CD4-positive, alpha-beta T cell (primary cell): ENCODE results near the gene STIMATE. TPM values are rescaled to one million over a fixed set of nuclear protein-coding genes. Genes with fewer than 3 reads are reported as not detected.

ENCODE experiments used
- ATAC-seq: fragments of 200-7000 bp; cut with Tn5 transposase; one replicate; pipeline ENCODE4 v1.10.0; 2022; ENCODE audit warnings: mild to moderate bottlenecking; ENCODE audit not compliant: poor library complexity
- CTCF ChIA-PET: fragments of 350-600 bp; sonication (Branson Sonifier 250); formaldehyde crosslinking; loops from one replicate; lab custom pipeline; 2021; ENCODE audit warnings: antibody characterized with exemption, inconsistent platforms; lab: Charles Lee
- POLR2A ChIA-PET: fragments of 350-600 bp; sonication (Branson Sonifier 250); formaldehyde crosslinking; loops from one replicate; lab custom pipeline; 2021; ENCODE audit warnings: antibody characterized with exemption, inconsistent platforms; lab: Charles Lee
- DNase-seq, 14 experiments: peaks; one replicate each; pipeline ENCODE4 v3.0.0-alpha.2; 2013 to 2020; ENCODE audit warnings: mixed read lengths in 2 of 14
- H3K27ac ChIP-seq, 2 donors: one replicate each; pipeline versions ENCODE4 v1.5.1 to v1.7.0; 2013; ENCODE audit warnings: low read length in 2 of 2, low read depth in 1 of 2, mild to moderate bottlenecking in 1 of 2
- H3K27me3 ChIP-seq, 2 experiments: 1 replicate in 1 of 2; 2 replicates in 1 of 2; pipeline versions ENCODE4 v1.6.1 to v1.7.0; 2013; ENCODE audit warnings: low read length in 2 of 2, control low read depth in 1 of 2, mild to moderate bottlenecking in 1 of 2, moderate library complexity in 1 of 2; ENCODE audit not compliant: insufficient read depth in 2 of 2, control insufficient read depth in 1 of 2
- H3K36me3 ChIP-seq: one replicate; pipeline ENCODE4 v1.6.1; 2013; ENCODE audit warnings: low read length, control low read depth; ENCODE audit not compliant: insufficient read depth
- H3K4me1 ChIP-seq: one replicate; pipeline ENCODE4 v1.6.1; 2013; ENCODE audit warnings: low read length, control low read depth; ENCODE audit not compliant: insufficient read depth
- H3K4me3 ChIP-seq: one replicate; pipeline ENCODE4 v1.5.1; 2013; ENCODE audit warnings: mild to moderate bottlenecking, low read length, moderate library complexity
- H3K9me3 ChIP-seq, 2 experiments: 1 replicate in 1 of 2; 2 replicates in 1 of 2; pipeline versions ENCODE4 v1.6.1 to v1.7.0; 2013; ENCODE audit warnings: low read length in 2 of 2, mild to moderate bottlenecking in 2 of 2, control low read depth in 1 of 2, moderate library complexity in 1 of 2; ENCODE audit not compliant: control insufficient read depth in 1 of 2, insufficient read depth in 1 of 2
- H3K27ac Mint-ChIP-seq: one replicate; pipeline ENCODE4 v1.8.0; 2020; ENCODE audit warnings: mixed read lengths
- H3K27me3 Mint-ChIP-seq: one replicate; pipeline ENCODE4 v1.8.0; 2021; ENCODE audit warnings: mixed read lengths
- H3K36me3 Mint-ChIP-seq: one replicate; pipeline ENCODE4 v1.8.0; 2021; ENCODE audit warnings: low read depth, mixed read lengths
- H3K4me1 Mint-ChIP-seq: one replicate; pipeline ENCODE4 v1.8.0; 2021; ENCODE audit warnings: low read depth, mixed read lengths
- H3K4me3 Mint-ChIP-seq: one replicate; pipeline ENCODE4 v1.8.0; 2020; ENCODE audit warnings: mild to moderate bottlenecking, mixed read lengths
- H3K9me3 Mint-ChIP-seq: one replicate; pipeline ENCODE4 v1.8.0; 2020; ENCODE audit warnings: mixed read lengths
- CTCF ChIP-seq: fragments of 200-600 bp; IDR thresholded peaks from one replicate; pipeline ENCODE4 v1.8.0; 2022; ENCODE audit warnings: antibody characterized with exemption, mild to moderate bottlenecking
- intact Hi-C, 2 experiments: fragments of 100-400 bp; cut with DNase I in 1 of 2; cut with micrococcal nuclease in 1 of 2; formaldehyde crosslinking; loops; one replicate each; pipeline versions ENCODE4 v1.15.1 to v1.9.0; 2023 to 2025; cut with DNase I, micrococcal nuclease
- total RNA-seq, 174 experiments: library from RNA in 2 of 174; stranded (reverse) in 2 of 174; gene quantifications; one replicate each; pipeline ENCODE4 v1.2.3 and lab custom pipeline; 2021 to 2026

The STIMATE gene
- total RNA-seq, 2 experiments from 2014 or later, result 39.8 to 42.6 TPM

- CTCF ChIA-PET, result no interaction called here
- Mint-ChIP-seq H3K36me3 (peaks cover 11% of the 10 kb centered on the region), H3K9me3 (no peaks in the 10 kb centered on the region), H3K4me1 (no peaks in the 10 kb centered on the region), H3K27ac (no peak overlapping the region), H3K4me3 (no peak overlapping the region), H3K27me3 (no peaks in the 10 kb centered on the region)
- Histone ChIP-seq H3K36me3 (no peaks in the 10 kb centered on the region), H3K4me3 (no peak overlapping the region), H3K9me3 (no peaks in the 10 kb centered on the region), H3K27me3 (no peaks in the 10 kb centered on the region), H3K4me1 (no peaks in the 10 kb centered on the region), H3K27ac (no peak overlapping the region)
- DNase-seq (no peak), ATAC-seq (no peak)
- intact Hi-C loops, result no loop called here
- POLR2A ChIA-PET, result no interaction called here
- no peak for TF ChIP-seq CTCF
Measured at GRCh38 chr3:52829482-52829881, 67.9 kb downstream of the STIMATE start.

- Histone ChIP-seq H3K4me3 (no peak overlapping the region), H3K27me3 (no peaks in the 10 kb centered on the region), H3K4me1 (no peaks in the 10 kb centered on the region), H3K36me3 (peaks cover 7% of the 10 kb centered on the region), H3K9me3 (no peaks in the 10 kb centered on the region), H3K27ac (no peak overlapping the region)
- ChIA-PET POLR2A (no interaction called here), CTCF (no interaction called here)
- no peak for TF ChIP-seq CTCF
- ATAC-seq, result no peak
- no peak for DNase-seq
- Mint-ChIP-seq H3K36me3 (peaks cover 9% of the 10 kb centered on the region), H3K4me3 (no peak overlapping the region), H3K27ac (no peak overlapping the region), H3K4me1 (no peaks in the 10 kb centered on the region), H3K9me3 (no peaks in the 10 kb centered on the region), H3K27me3 (no peaks in the 10 kb centered on the region)
- intact Hi-C loops, result no loop called here
Measured at GRCh38 chr3:52827866-52828376, 69.4 kb downstream of the STIMATE start.

GRCh38 chr3:52827441-52827840, 69.9 kb downstream of the STIMATE start:
- Histone ChIP-seq H3K27me3 (no peaks in the 10 kb centered on the region), H3K27ac (no peak overlapping the region), H3K36me3 (peaks cover 7% of the 10 kb centered on the region), H3K4me3 (no peak overlapping the region), H3K9me3 (no peaks in the 10 kb centered on the region), H3K4me1 (no peaks in the 10 kb centered on the region)
- H3K27ac Mint-ChIP-seq, result no peak overlapping the region
- TF ChIP-seq CTCF, result no peak
- ChIA-PET POLR2A (no interaction called here), CTCF (no interaction called here)
- H3K36me3 Mint-ChIP-seq, result peaks cover 9% of the 10 kb centered on the region
- ATAC-seq (no peak), DNase-seq (no peak)
- H3K9me3 Mint-ChIP-seq, result no peaks in the 10 kb centered on the region
- H3K4me3 Mint-ChIP-seq, result no peak overlapping the region
- H3K4me1 Mint-ChIP-seq, result no peaks in the 10 kb centered on the region
- H3K27me3 Mint-ChIP-seq, result no peaks in the 10 kb centered on the region
- intact Hi-C loops, result no loop called here
